HG02642 (cell line): ENCODE results near the gene ADAMTS17.

Experiments
- ATAC-seq: cut with Tn5 transposase; IDR thresholded peaks from one replicate; pipeline ENCODE4 v1.9.1; 2021; ENCODE audit warnings: mild to moderate bottlenecking; ENCODE audit not compliant: unreplicated experiment, poor library complexity

Gene ADAMTS17

DNA sequence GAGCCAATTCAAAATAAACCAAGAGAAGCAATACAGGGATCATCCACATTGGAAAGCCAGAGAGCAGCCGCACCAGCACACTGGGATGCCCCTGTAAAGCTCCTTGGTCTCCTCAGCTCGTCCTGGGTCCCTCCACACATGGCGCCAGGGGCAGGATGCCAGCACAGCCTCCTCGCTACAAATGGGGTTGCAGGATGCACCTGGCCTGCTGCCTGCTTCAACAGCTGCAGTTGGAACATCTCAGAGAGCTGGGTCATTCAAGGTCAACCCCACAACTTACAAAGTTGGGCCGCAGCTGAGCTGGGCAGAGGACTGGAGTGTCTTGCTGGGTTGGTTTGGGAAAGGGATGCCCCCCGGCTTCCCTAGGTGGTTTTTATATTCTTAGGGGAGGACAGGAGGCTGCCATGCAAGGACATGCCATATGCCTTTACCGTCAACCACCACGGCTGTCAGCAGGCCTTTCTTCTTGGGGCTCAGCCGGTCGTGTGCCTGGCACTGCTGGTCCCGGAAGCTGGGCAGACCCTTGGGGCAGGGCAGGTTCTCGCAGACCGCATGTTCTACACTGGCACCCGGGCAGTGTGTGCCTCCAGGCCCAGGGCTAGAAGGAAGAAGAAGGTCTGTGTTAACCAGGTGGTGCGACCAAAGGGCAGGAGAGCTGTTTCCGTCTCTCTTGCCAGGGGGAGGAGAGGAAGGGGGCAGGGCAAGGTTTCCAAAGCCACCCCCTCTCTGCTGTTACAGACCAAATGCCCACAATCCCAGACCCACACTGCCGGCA lies 225.2 kb downstream of the ADAMTS17 start:
- no peak for ATAC-seq

DNA sequence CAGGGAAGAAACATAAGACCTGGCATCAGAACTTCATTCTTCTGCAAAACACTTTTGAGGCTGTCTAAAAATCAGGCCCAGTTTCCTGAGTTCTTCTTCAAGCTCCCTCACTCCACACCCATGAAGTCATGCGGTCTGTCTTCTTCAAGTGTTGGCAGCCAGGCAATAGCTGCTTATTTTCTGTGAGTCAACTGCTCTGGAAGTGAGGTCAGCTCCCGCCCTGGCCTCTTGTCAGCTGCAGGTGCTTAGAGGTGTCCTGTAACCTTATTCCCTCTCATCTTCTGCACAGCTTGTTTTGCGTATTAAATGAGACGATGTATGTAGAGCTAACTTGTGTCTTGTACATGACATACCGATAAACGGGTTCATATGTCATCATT lies 226.1 kb downstream of the ADAMTS17 start:
- ATAC-seq = no peak

DNA sequence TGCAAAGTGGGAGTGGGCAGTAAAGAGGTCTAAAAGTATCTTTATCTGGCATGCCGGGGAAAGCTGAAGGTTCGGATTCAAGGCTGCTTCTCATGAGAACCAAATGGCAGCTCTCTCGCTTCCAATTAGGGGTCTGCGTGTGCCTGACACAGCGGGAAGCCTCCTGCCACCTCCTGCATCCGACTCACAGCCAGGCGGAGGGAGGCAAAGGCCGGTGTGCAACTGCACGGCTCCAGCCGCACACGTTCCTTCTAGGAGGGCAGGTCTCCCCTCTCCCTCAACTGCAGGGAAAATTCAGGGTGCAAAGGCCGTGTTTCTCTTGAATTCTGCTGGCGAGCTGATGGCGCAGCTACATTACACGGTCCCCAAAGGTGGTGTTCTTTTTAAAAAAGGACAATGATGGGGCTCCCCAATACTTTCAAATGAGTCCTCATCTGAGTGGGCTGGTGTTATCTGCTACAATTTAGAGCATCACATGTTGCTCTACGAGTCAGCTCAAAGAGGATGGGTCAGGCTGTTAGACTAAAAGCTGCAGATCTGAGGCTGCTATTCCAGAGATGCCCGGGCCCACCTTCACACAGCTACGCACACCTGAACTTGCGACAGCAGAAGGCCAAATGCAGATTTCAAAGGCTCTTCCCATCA lies 226.6 kb downstream of the ADAMTS17 start:
- ATAC-seq = no peak

DNA sequence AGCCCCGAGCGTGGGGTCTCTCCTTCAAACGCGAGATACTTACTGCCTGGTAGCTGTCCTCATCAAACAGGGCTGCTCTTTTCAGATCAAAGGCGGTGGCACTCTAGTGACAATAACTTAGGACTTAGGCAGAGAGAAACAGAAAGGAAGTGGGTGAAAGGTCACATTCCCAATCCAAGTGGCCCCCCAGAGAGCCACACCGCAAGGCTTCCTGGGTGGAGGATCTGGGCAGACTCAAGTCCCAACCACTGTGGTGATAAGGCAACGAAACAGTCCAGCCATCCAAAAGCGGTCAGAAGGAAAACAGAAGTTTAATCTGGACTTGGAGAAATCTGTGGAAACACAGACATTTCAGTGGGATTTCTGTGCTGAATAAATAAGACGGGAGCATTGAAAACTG lies 227.2 kb downstream of the ADAMTS17 start:
- ATAC-seq = no peak

DNA sequence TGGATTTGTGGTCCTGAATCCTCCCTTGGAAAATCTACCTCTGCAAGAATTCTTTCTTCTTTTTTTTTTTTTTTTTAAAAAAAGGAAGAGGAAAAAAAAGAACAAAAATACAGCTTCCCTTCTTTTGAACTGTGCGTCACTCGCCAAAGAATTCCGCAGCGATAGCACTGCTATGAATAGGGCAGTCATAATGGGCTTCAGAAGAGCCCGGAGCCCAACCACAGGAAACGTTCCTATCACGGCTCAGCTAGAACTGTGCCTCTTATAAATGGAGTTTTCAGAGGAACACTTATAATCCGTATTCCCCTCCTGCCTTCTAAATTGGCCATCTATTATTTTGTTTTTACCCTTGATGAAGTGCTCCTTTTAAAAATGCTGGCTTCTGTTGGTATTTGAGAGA lies 227.7 kb downstream of the ADAMTS17 start:
- ATAC-seq = no peak

DNA sequence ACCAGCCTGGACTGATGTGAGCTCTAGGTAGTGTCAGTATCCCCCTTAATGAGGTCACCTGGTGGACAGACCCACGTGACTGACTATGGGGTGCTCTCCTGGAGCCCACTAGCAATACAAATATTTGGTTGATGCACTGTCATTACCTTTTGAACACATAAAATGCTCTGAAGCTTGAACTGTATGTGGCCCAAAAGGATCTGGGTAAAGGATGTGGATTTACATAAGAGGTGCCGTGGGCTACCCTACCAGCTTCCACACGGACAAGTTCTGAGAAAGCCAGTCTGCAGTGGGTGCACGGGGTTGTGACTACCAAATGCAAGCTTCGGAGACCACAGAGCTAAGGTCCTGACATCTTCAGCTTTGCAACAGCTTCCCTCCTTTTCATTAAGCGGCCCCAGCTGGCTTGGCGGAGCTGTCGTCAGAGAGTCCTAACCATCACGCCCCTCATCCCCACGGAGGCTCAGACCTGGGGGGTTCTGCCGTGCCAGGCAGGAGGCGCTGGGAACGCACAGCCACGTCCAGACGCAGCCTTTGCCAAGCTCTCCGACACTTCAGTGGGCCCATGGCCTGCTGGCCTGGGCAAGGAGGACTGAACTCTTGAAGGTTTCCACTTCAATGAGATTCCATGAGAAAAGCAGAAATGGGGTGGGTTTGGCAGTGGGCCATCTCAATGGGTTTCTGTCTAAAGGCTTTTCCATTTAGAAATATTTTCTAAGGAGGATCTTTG lies 228.3 kb downstream of the ADAMTS17 start:
- ATAC-seq = no peak

DNA sequence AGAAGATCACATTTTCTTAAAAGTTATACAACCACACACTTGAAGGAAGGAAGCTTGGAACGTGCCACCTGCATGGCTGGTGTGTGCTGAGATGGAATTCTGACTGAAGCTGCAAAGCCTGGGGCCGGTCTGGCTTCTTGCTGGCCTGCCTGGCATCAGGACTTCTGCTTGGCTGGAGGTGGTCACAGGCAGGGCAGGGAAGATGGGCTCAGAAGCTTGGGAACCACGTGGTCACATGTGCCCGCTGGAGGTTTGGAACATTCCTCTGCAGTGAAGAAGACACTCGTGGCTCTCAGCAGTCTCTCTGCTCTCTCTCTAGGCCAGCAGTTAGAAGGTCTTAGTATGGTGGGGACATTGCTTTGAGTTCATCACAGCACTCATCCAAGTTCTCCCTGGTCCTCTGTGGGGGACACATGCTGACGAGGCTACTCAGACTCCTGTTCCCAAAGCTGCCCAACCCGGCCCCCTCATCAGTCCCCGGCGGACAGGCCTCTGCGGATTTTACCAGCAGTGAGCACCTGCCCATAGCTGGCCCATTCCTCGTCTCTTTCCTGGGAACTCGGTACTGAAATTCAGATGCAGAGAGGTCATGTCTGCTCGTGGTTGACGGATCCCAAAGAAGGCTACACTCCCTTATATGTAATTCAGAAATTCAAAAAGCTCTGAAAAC lies 229.0 kb downstream of the ADAMTS17 start:
- no peak for ATAC-seq

DNA sequence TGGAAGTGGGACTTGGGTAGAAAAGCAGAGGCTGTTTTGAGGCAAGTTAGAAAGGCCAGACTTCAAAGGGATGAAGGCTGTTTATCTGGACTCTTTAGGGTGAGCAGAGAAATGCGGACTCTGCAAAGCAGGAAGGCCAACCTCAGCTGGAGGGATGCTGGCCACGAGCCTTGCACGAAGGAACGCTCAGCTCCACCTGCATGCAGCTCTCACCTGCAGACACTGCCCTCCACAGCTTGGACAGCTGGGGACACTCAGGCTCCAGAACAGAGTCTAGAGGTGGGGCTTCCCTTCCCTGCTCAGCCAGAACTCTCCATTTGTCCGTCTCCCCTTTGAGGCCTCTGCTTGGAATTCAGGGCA lies 229.7 kb downstream of the ADAMTS17 start:
- ATAC-seq = no peak

DNA sequence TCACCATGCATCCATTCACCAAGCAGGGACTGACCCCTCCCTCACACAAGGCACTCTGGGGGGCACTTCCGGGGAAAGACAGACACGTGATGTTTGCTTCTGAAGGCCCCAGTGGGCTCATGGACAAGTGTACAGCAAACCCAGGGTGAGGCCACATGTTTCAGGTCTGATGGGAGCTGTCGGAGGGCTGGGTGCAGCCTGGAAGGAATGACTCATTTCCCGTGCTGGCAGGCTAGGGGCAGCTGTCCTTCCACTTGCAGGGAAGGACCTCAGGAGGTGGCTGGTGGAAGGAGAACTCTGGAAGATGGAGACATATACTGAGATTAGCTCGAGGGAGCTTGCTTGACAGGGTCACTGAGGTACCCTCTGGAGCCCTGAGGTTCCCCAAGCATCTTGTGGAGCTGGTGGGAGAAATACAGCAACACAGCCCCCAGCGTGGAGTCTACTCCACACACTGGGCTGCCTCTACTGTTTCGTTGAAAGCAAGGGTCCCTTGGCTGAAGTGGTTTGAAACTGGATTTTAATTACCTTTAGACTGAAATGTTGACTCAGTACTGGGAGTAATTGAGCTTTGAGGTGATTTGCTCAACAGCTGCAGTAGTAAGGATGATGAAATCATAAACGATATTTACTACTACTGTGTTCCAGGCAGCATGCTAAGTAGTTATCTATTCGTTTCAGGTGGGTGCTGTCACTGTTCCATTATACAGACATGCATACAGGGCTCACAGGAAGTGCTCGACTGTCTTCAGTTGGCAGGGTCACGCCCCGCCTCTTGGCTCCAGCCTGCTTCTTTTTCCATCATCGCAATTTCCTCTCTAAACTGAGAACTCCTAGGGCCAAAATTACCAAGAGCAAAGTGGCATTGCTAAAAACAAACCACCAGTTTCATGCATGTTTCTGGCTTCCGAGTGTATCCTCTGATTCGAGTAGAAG lies 230.4 kb downstream of the ADAMTS17 start:
- no peak for ATAC-seq

DNA sequence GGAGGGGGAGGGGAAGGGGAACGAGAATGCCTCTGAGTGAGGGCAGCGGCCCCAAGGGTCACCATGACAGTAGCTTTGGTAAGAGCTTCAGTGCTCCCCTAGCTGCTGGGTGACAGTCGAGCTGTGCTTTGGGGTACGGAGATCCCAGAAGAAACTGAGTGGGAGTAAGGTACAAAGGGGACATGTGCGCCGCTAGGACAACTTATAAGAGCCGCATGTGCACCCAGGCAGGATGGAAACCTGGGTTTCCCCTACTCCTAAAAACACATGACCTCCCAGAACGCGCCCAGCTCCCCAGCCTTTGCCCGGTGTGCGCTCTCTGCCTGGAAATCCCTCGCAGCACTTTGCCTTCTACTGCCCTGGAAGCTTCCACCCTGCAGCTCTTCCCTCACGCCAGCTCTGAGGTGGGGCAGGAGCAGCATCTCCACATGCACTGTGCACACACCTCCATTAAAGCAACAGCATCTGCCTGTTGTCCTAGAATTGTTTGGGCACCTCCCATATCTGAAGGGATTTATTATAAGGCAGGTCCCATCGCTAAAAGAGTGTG lies 232.2 kb downstream of the ADAMTS17 start:
- ATAC-seq = no peak

DNA sequence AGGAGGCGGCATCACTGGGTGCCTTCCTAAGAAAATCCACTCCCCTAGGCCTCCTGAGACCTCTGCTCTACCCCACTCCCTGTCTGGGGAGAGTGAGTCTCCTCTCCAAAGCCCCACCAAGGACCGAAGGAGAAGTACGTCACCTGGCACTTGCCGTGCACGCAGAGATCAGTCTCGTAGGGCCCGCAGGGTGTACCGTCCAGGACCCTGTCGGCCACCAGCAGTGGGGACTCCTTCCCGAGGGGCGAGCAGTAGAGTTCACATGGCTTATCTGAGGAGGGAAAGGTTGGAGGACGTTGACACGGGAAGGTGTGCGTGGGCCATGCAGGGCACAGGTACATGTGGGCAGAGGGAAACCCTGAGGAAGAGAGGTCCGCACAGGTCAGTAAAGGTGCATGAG lies 232.9 kb downstream of the ADAMTS17 start:
- no peak for ATAC-seq

DNA sequence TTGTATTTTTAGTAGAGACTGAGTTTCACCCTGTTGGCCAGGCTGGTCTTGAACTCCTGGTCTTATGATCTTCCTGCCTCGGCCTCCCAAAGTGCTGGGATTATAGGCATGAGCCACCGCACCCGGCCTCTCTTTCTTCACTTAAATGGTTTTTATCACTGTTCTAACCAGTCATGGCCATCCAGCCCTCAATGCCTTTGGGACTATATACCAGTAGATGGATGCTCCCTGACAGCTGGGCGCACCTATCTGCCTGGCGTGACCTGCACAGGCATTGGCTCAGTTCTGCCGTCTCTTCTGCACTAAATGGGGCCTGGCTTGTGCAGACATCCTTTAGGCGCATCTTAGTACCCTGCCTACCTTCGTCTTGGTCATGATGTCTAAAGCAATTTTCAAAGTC lies 233.4 kb downstream of the ADAMTS17 start:
- no peak for ATAC-seq

DNA sequence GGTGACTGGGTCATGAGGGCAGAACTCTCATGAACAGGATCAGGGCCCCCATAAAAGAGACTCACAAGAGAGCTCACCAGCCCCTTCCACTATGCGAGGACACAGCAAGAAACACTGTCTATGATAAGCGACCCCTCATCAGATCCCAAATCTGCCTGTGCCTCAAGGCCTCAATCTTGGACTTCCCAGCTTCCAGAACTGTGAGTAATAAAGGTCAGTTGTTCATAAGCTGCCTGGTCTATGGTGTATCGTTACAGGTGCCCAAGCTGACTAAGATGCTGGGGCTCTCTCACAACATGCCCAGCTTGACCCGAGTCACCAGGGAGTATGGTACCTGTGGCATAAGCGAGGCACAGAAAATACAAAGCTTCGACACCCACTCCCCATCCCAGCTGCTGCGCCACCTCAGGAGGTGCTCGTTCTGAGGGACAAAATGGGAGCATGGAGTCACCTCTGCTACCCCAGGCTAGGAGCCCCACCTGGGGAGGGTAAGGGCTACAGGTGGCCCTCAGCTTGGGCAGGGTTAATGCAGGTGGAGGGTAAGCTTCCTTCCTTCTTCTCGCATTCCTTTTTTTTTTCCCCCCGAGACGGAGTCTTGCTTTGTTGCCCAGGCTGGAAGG lies 234.1 kb downstream of the ADAMTS17 start:
- ATAC-seq = no peak

DNA sequence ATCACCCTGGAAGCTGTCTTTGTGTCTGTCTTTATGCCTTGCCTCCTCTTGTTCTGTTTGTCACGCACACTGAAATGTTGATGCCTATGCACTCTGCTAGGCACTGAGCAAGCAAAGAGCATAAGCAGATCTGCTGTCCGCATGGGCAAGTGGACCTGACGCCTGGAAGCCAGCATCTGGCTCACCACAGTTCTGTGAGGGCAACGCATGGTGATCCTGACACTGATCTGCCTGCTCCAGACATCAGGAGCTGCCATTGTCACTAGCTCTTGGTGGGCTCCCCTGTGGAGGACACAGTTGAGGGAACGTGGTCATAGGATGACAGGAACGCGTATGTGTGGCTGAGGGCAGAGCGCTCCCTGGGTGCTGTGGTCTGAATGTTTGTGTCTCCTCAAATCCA lies 234.6 kb downstream of the ADAMTS17 start:
- ATAC-seq = no peak

DNA sequence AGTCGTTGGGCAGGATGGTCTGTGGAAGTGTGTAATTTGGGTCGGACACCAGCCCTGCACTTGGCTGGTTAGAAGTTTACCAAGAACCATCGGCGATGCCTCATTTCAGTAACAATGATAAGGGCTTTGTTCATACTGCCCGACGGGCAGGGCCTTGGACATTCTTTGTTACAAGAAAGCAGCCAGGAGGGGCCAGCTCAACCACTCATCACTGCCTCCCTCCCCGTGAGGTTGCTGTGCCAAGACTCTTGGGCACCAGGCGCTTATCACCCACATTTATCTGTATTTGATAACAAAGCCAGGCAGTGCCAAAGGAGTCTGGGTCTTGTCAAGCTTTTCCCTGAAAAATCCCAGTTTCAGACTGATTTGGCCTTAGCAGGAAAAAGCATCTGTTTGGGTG lies 235.0 kb downstream of the ADAMTS17 start:
- ATAC-seq = no peak

DNA sequence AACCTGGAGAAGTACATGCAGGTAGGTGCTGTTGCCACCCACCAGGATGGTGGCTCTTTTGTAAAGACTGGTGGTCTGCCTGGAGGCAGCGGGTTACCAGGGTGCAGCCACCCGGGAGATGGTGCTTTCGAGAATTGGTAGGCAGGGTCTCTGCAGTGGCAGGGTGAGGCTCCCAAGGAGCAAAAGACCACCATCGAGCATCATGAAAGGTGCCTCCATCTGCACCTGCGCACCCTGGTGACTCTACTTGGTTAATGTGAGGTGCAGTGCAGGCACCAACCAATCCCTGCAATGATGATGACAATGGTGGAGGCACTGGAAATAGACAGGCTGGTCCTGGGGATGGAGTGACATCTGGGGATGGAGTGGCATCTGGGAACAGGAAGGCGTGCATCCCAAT lies 236.7 kb downstream of the ADAMTS17 start:
- no peak for ATAC-seq

DNA sequence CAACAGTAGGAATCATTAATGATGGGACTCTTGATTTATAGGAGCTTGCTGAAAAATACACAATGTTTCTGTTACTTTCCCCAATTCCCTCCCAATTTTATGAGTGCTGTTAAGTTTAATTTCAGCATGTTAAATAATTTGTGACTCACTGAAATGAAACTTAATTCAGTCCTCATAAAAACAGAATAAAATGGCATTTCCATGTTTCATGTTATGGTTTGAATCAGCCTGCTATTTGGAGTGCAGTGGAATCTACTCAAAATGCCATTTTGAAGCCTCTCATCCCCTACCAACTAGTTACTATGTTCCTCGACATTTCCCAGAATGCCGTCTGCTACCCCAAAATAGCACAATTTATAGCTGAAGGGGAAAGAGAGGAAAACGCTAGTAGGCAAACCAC lies 237.5 kb downstream of the ADAMTS17 start:
- ATAC-seq = no peak

DNA sequence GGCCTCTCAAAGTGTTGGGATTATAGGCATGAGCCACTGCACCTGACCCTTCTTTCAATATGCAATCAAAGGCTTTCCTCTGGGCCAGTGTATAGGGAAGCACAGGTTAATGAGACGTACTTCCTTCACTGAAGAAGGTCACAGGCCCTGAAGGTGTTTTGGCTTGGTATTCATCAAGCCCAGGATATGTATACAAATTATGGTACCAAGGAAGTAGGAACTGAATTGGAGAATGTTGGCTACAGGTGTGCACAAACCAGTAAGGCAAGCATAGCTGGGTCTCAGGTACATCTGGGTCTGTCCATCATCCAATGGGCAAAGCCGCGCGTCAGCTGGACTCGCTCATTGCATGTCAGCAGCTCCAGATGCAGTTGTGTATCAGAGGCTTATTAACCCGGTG lies 237.9 kb downstream of the ADAMTS17 start:
- no peak for ATAC-seq

DNA sequence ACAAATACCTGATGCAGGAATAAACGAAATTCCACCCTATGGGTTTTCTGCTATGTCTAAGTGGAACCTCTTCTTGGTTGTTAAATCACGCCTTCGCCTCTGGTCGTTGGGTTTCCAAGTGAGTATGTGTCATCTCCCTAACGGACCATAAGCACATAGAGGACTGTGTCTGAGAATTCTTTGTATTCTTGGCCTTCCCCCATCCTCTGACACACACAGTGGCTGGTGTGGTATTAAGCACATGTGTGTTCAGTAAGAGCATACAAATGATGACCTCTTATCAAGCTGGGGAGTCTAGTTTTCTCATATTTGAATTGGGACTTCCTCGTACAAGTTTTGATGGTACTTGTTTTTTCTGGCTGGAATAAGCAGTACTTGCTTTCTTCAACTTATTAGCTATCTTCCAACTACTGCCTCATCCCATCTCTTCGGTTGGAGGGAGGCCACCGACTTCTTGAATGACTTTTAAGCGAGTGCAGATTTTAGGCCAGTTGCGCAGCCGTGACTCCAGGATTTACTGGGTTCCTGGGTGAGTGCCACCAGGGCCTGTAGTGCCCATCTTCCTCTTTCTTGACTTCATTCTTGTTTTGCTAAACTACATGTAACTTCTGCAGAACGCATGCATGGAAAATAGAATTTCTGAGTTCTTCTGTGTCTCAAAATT lies 240.2 kb downstream of the ADAMTS17 start:
- no peak for ATAC-seq
